H1 (cell line): ENCODE data around the gene NFYA. TPM values are rescaled to one million over a fixed set of nuclear protein-coding genes. Genes with fewer than 3 reads are reported as not detected.

Source experiments
- CTCF ChIA-PET: fragments of 300-600 bp; sonication (Branson Sonifier 250); formaldehyde crosslinking; loops from one replicate; lab custom pipeline; 2021; ENCODE audit not compliant: partially characterized antibody; lab: Charles Lee
- POLR2A ChIA-PET: fragments of 300-600 bp; sonication (Branson Sonifier 250); formaldehyde crosslinking; loops from one replicate; lab custom pipeline; 2021; ENCODE audit warnings: inconsistent platforms; ENCODE audit not compliant: partially characterized antibody; lab: Charles Lee
- DNase-seq, 2 experiments: peaks; one replicate each; pipeline versions ENCODE4 v3.0.0 to v3.0.0-alpha.2; 2010 to 2022; ENCODE audit warnings: low spot score in 2 of 2, low read depth in 1 of 2, mixed read lengths in 1 of 2
- FAIRE-seq: peaks from 2 replicates; lab custom pipeline; 2011; peaks lifted over from hg19 to GRCh38; lab: Jason Lieb, UNC
- H2AFZ ChIP-seq: 2 replicates; pipeline ENCODE4 v1.8.1; 2012; ENCODE audit warnings: low read length, inconsistent platforms
- H2AK5ac ChIP-seq: 2 replicates; pipeline ENCODE4 v1.6.1; 2013; ENCODE audit warnings: low read depth, low read length
- H2BK120ac ChIP-seq: replicated peaks from 2 replicates; pipeline ENCODE3; 2013; ENCODE audit warnings: low read depth, low read length, inconsistent platforms
- H2BK12ac ChIP-seq: 2 replicates; pipeline ENCODE4 v1.6.1; 2013; ENCODE audit warnings: low read depth, low read length
- H2BK15ac ChIP-seq: 2 replicates; pipeline ENCODE4 v1.6.1; 2013; ENCODE audit warnings: low read length
- H2BK20ac ChIP-seq: 2 replicates; pipeline ENCODE4 v1.6.1; 2013; ENCODE audit warnings: low read length
- H2BK5ac ChIP-seq: 2 replicates; pipeline ENCODE4 v1.6.1; 2013; ENCODE audit warnings: low read depth, low read length
- H3K14ac ChIP-seq: 2 replicates; pipeline ENCODE4 v1.6.1; 2013; ENCODE audit warnings: inconsistent platforms; ENCODE audit not compliant: insufficient read length
- H3K18ac ChIP-seq: 2 replicates; pipeline ENCODE4 v1.6.1; 2013; ENCODE audit warnings: low read length; ENCODE audit errors: extremely low read depth
- H3K23ac ChIP-seq: 2 replicates; pipeline ENCODE4 v1.6.1; 2013; ENCODE audit warnings: inconsistent platforms; ENCODE audit not compliant: insufficient read length
- H3K23me2 ChIP-seq: 2 replicates; pipeline ENCODE4 v1.6.1; 2013; ENCODE audit warnings: low read depth, low read length
- H3K27ac ChIP-seq: 2 replicates; pipeline ENCODE4 v1.6.1; 2011; ENCODE audit warnings: low read depth, low read length, inconsistent platforms
- H3K27me3 ChIP-seq, 4 experiments: replicated peaks in 1 of 4; 1 replicate in 1 of 4; 2 replicates in 3 of 4; pipeline versions ENCODE4 v1.6.1 to v1.8.1; 2011 to 2013; ENCODE audit warnings: low read length in 3 of 4, mild to moderate bottlenecking in 3 of 4, inconsistent platforms in 2 of 4, mixed read lengths in 2 of 4, moderate library complexity in 1 of 4; ENCODE audit not compliant: control insufficient read depth in 3 of 4, insufficient read depth in 3 of 4; ENCODE audit errors: extremely low read depth in 1 of 4
- H3K36me3 ChIP-seq, 4 experiments: 2 replicates each; pipeline versions ENCODE4 v1.6.1 to v1.8.1; 2011 to 2013; ENCODE audit warnings: mild to moderate bottlenecking in 4 of 4, low read length in 3 of 4, moderate library complexity in 2 of 4, control low read depth in 1 of 4, inconsistent platforms in 1 of 4; ENCODE audit not compliant: insufficient read depth in 4 of 4, control insufficient read depth in 2 of 4
- H3K4ac ChIP-seq: replicated peaks from 2 replicates; pipeline ENCODE3; 2013; ENCODE audit warnings: low read length, low read depth, mixed read lengths, inconsistent platforms; ENCODE audit not compliant: insufficient read length
- H3K4me1 ChIP-seq, 4 experiments: replicated peaks in 1 of 4; 1 replicate in 1 of 4; 2 replicates in 3 of 4; pipeline versions ENCODE4 v1.6.1 to v1.8.1; 2011 to 2013; ENCODE audit warnings: low read length in 3 of 4, inconsistent platforms in 2 of 4, mixed read lengths in 1 of 4; ENCODE audit not compliant: insufficient read depth in 4 of 4, control insufficient read depth in 3 of 4
- H3K4me2 ChIP-seq, 2 experiments: 2 replicates each; pipeline versions ENCODE4 v1.6.1 to v1.8.1; 2011 to 2013; ENCODE audit warnings: low read depth in 2 of 2, low read length in 2 of 2, control low read depth in 1 of 2, inconsistent platforms in 1 of 2, mild to moderate bottlenecking in 1 of 2; ENCODE audit not compliant: insufficient read depth in 1 of 2
- H3K4me3 ChIP-seq, 4 experiments: fragments of 200-600, 300-600 bp in 1 of 4; sonication (generic), shearing (Covaris generic), sonication (Bioruptor Twin) in 1 of 4; 2 replicates each; pipeline versions ENCODE4 v1.5.1 to v1.8.1; 2011 to 2016; ENCODE audit warnings: low read length in 4 of 4, low read depth in 3 of 4, control low read depth in 2 of 4, inconsistent platforms in 2 of 4, mild to moderate bottlenecking in 2 of 4, mixed read lengths in 1 of 4, moderate library complexity in 1 of 4; ENCODE audit not compliant: insufficient read depth in 2 of 4; ENCODE audit errors: extremely low read depth in 1 of 4
- H3K56ac ChIP-seq: replicated peaks from 2 replicates; pipeline ENCODE3; 2013; ENCODE audit warnings: low read depth, mild to moderate bottlenecking, mixed read lengths, low read length, inconsistent platforms; ENCODE audit not compliant: insufficient read length
- H3K79me1 ChIP-seq: 2 replicates; pipeline ENCODE4 v1.6.1; 2013; ENCODE audit warnings: low read depth, low read length, control low read depth
- H3K79me2 ChIP-seq, 2 experiments: 2 replicates each; pipeline versions ENCODE4 v1.6.1 to v1.8.1; 2012 to 2013; ENCODE audit warnings: low read length in 2 of 2, mild to moderate bottlenecking in 2 of 2, inconsistent platforms in 1 of 2; ENCODE audit not compliant: insufficient read depth in 2 of 2, control insufficient read depth in 1 of 2
- H3K9ac ChIP-seq, 4 experiments: replicated peaks in 1 of 4; 1 replicate in 1 of 4; 2 replicates in 3 of 4; pipeline versions ENCODE4 v1.6.1 to v1.8.1; 2011 to 2013; ENCODE audit warnings: low read depth in 3 of 4, low read length in 3 of 4, control low read depth in 2 of 4, mild to moderate bottlenecking in 2 of 4, moderate library complexity in 2 of 4, inconsistent platforms in 1 of 4; ENCODE audit errors: extremely low read depth in 1 of 4
- H3K9me3 ChIP-seq, 2 experiments: 2 replicates each; pipeline versions ENCODE4 v1.6.1 to v1.8.1; 2012 to 2013; ENCODE audit warnings: mild to moderate bottlenecking in 2 of 2, moderate library complexity in 2 of 2, control low read depth in 1 of 2, inconsistent platforms in 1 of 2, low read depth in 1 of 2, low read length in 1 of 2, mixed read lengths in 1 of 2; ENCODE audit not compliant: insufficient read depth in 2 of 2
- H4K20me1 ChIP-seq, 2 experiments: replicated peaks in 1 of 2; 2 replicates each; pipeline versions ENCODE3 to v1.8.1; 2011 to 2013; ENCODE audit warnings: inconsistent platforms in 2 of 2, low read length in 2 of 2, mild to moderate bottlenecking in 1 of 2; ENCODE audit not compliant: insufficient read depth in 2 of 2, control insufficient read depth in 1 of 2
- H4K5ac ChIP-seq: 2 replicates; pipeline ENCODE4 v1.6.1; 2013; ENCODE audit warnings: low read length, low read depth, mixed read lengths, inconsistent platforms; ENCODE audit not compliant: insufficient read length
- H4K8ac ChIP-seq: 2 replicates; pipeline ENCODE4 v1.8.0; 2013; ENCODE audit warnings: mild to moderate bottlenecking, moderate library complexity, low read length, inconsistent platforms; ENCODE audit not compliant: insufficient read depth; ENCODE audit errors: extremely low read depth
- H4K91ac ChIP-seq: replicated peaks from 2 replicates; pipeline ENCODE3; 2013; ENCODE audit warnings: low read length, mixed read lengths, inconsistent platforms; ENCODE audit not compliant: insufficient read length
- PHF8 ChIP-seq: fragments of 200-600 bp; sonication (generic); conservative IDR thresholded peaks from 2 replicates; pipeline ENCODE4 v1.7.1; 2012; ENCODE audit warnings: low read depth, mild to moderate bottlenecking, inconsistent platforms, low read length, moderate library complexity
- POU5F1 ChIP-seq: IDR thresholded peaks from 2 replicates; pipeline ENCODE4 v1.6.1; 2011; ENCODE audit warnings: low read depth, mild to moderate bottlenecking, low read length, moderate library complexity
- USF2 ChIP-seq: IDR thresholded peaks from 2 replicates; pipeline ENCODE4 v1.6.1; 2011; ENCODE audit warnings: low read length, improper control_type of control experiment
- WGBS, 2 experiments: shearing (Covaris generic) in 1 of 2; methylation state at CpG; one replicate each; pipeline versions ENCODE4 v1.1.6 to v1.1.7; 2013 to 2015; ENCODE audit warnings: low lambda C conversion rate in 2 of 2, mixed read lengths in 2 of 2, inconsistent platforms in 1 of 2, low coverage in 1 of 2, missing lambda C conversion rate in 1 of 2; ENCODE audit not compliant: insufficient replicate concordance in 2 of 2, insufficient coverage in 1 of 2, insufficient read length in 1 of 2; ENCODE audit errors: extremely low coverage in 1 of 2, missing lambda C conversion rate in 1 of 2; 5-methylcytosine and 5-hydroxymethylcytosine counted together
- polyA plus RNA-seq, 7 experiments: library from polyadenylated mRNA; depleted of rRNA in 3 of 7; stranded (reverse) in 5 of 7; unstranded in 2 of 7; fragments of >200 nt in 5 of 7; fragments of 200-250 nt in 2 of 7; gene quantifications; 1 replicate in 5 of 7; 2 replicates in 1 of 7; 4 replicates in 1 of 7; pipeline versions ENCODE4 v1.2.1 to v1.2.3, GENCODE V29; 2011 to 2013; ENCODE audit warnings: missing spikeins in 2 of 7, mixed read lengths in 2 of 7
- total RNA-seq: library from RNA; stranded (reverse); fragmentation: NEBNext Ultra II Directional; extraction: Animal tissue kit (Norgen Biotek cat#: 25700); gene quantifications from 2 replicates; pipeline ENCODE4 v1.2.1, GENCODE V29; 2021

Gene NFYA
- total and polyA plus RNA-seq, 2 of the 8 experiments (the other 6 are each of a cell fraction or from before 2014, with no cell fraction given), result 19.8 to 33.7 TPM

GRCh38 chr6:41036186-41036585 is 36.6 kb upstream of the NFYA start:
- no peaks in the 10 kb centered on the region for H3K36me3 ChIP-seq
- no peaks in the 10 kb centered on the region for H3K79me2 ChIP-seq
- H2BK12ac ChIP-seq, result no peak overlapping the region
- no peak overlapping the region for H4K91ac ChIP-seq
- H2BK5ac ChIP-seq, result no peak overlapping the region
- no peak for DNase-seq
- H3K4me1 ChIP-seq, result peaks cover 0 to 4% (median 3%) of the 10 kb centered on the region in 4 experiments; a peak in 6 of 7 replicates
- H3K4ac ChIP-seq, result no peak overlapping the region
- no peak for FAIRE-seq
- no peak overlapping the region for H4K8ac ChIP-seq
- H4K5ac ChIP-seq, result no peak overlapping the region
- no peak overlapping the region for H3K4me3 ChIP-seq
- H2AK5ac ChIP-seq, result no peak overlapping the region
- no peaks in the 10 kb centered on the region for H4K20me1 ChIP-seq
- no peaks in the 10 kb centered on the region for H3K23me2 ChIP-seq
- no peak overlapping the region for H3K56ac ChIP-seq
- no peak overlapping the region for H3K18ac ChIP-seq
- no peak overlapping the region for H2BK120ac ChIP-seq
- no peak overlapping the region for H3K9ac ChIP-seq
- no peaks in the 10 kb centered on the region for H3K9me3 ChIP-seq
- no peak overlapping the region for H3K4me2 ChIP-seq
- no peaks in the 10 kb centered on the region; a peak in 1 of 7 replicates for H3K27me3 ChIP-seq
- no peak overlapping the region for H3K23ac ChIP-seq
- no peak overlapping the region for H2AFZ ChIP-seq
- CTCF ChIA-PET, result interaction anchor here (0.6 to 2.7 kb wide), 16 partner anchors 8 to 1688 kb away, joined by 3 to 23 read pairs (median 5); no protein-coding TSS in a partner anchor
- H3K14ac ChIP-seq, result no peak overlapping the region
- no peak overlapping the region for H2BK20ac ChIP-seq
- 73% methylated on average over 3 of the region's 3 CpGs; no CpG with 5 or more reads in 1 of the 2 experiments for WGBS, 2 experiments
- POLR2A ChIA-PET, result interaction anchor here (0.9 to 1.5 kb wide), 3 partner anchors 10 to 19 kb away, joined by 3 to 6 read pairs (median 3); partner anchors contain the start of gene APOBEC2
- no peak overlapping the region for H3K27ac ChIP-seq
- H3K79me1 ChIP-seq, result no peaks in the 10 kb centered on the region
- no peak overlapping the region for H2BK15ac ChIP-seq
- no peak for TF ChIP-seq PHF8
- no peak for TF ChIP-seq POU5F1
- TF ChIP-seq USF2, result no peak
- TF ChIP-seq, all 59 proteins: peak for 0
